Smooth muscle cell (in vitro differentiated cells): Measurements from ENCODE around the gene STK25. TPM values are rescaled to one million over a fixed set of nuclear protein-coding genes. Genes with fewer than 3 reads are reported as not detected.

ENCODE experiments used
- DNase-seq: peaks from one replicate; lab custom pipeline; 2025; ENCODE audit not compliant: unreplicated experiment; lab: John Stamatoyannopoulos, UW
- H2AFZ ChIP-seq: fragments of 200-600 bp; sonication (generic); 2 replicates; pipeline ENCODE4 v1.6.0; 2016; ENCODE audit warnings: antibody characterized with exemption, low read depth, mild to moderate bottlenecking
- H3F3A ChIP-seq: fragments of 200-600 bp; sonication (generic); 2 replicates; pipeline ENCODE4 v1.6.0; 2017; ENCODE audit warnings: antibody characterized with exemption, low read depth
- H3K27ac ChIP-seq: fragments of 200-600 bp; sonication (generic); 2 replicates; pipeline ENCODE4 v1.5.1; 2016; ENCODE audit warnings: low read depth, mild to moderate bottlenecking
- H3K27me3 ChIP-seq: fragments of 200-600 bp; sonication (generic); 2 replicates; pipeline ENCODE4 v1.6.1; 2016; ENCODE audit warnings: low read depth, mild to moderate bottlenecking
- H3K36me3 ChIP-seq: fragments of 200-600 bp; sonication (generic); 2 replicates; pipeline ENCODE4 v1.5.1; 2016; ENCODE audit warnings: low read depth
- H3K4me1 ChIP-seq: fragments of 200-600 bp; sonication (generic); 2 replicates; pipeline ENCODE4 v1.5.1; 2016; ENCODE audit warnings: low read depth
- H3K4me2 ChIP-seq: fragments of 200-600 bp; sonication (generic); 2 replicates; pipeline ENCODE4 v1.6.0; 2016; ENCODE audit warnings: mild to moderate bottlenecking
- H3K4me3 ChIP-seq: fragments of 200-600 bp; sonication (generic); 2 replicates; pipeline ENCODE4 v1.5.1; 2016; ENCODE audit warnings: mild to moderate bottlenecking
- H3K79me2 ChIP-seq: fragments of 200-600 bp; sonication (generic); 2 replicates; pipeline ENCODE4 v1.6.0; 2016; ENCODE audit warnings: low read depth, mild to moderate bottlenecking
- H3K9ac ChIP-seq: fragments of 200-600 bp; sonication (generic); 2 replicates; pipeline ENCODE4 v1.6.0; 2016; ENCODE audit warnings: low read depth
- H3K9me3 ChIP-seq: fragments of 200-600 bp; sonication (generic); replicated peaks from 2 replicates; pipeline ENCODE4 v1.5.1; 2016; ENCODE audit warnings: low read depth
- H4K20me1 ChIP-seq: fragments of 200-600 bp; sonication (generic); 2 replicates; pipeline ENCODE4 v1.6.0; 2016; ENCODE audit warnings: low read depth
- CTCF ChIP-seq: fragments of 200-600 bp; sonication (generic); IDR thresholded peaks from 2 replicates; pipeline ENCODE4 v1.5.1; 2017; ENCODE audit warnings: borderline replicate concordance, mild to moderate bottlenecking, antibody characterized with exemption; ENCODE audit not compliant: insufficient read depth, poor library complexity, severe bottlenecking
- WGBS: methylation state at CpG from one replicate; pipeline ENCODE4 v1.1.7; 2016; ENCODE audit warnings: low lambda C conversion rate; 5-methylcytosine and 5-hydroxymethylcytosine counted together
- polyA plus RNA-seq: library from polyadenylated mRNA; unstranded; fragments of >200 nt; fragmentation: Nextera tagmentation; extraction: Ambion mirVana; gene quantifications from 2 replicates; pipeline ENCODE4 v1.2.1, GENCODE V29; 2016
- total RNA-seq: library from RNA; depleted of rRNA; stranded (reverse); fragments of >200 nt; gene quantifications from 2 replicates; pipeline ENCODE4 v1.2.3, GENCODE V29; 2014

The STK25 gene
- total and polyA plus RNA-seq, 2 experiments from 2014 or later: 200 to 212 TPM

DNA sequence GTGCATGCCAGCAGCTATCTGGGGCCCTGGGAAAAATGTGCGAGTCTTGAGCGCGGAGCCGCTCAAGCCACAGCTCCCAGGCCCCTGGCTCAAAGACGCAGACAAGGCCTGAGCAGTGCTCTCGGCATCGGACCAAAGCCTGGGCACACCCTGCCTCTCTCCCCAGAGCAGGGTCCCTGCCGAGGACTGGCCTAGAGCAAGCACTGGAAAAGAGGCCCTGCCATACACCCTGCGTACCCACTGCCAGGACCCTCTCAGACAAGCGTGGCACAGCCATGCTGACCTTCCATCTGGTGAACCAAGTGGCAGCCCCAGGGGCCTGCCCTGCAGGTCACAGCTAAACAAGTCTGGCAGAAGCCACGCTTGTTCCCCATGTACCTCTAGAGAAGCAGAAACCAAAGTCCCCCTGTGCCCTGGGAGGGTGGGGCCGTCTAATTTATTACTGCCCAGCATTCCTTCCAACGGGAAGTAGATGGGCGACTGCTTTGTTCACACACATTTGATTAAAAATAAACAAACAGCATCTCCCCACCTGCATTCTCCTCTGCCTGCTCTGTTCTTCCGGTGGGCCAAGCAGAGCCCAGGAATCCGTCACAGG lies 14.0 kb downstream of the STK25 start:
- Histone ChIP-seq H3K27me3 (no peaks in the 10 kb centered on the region), H3K9me3 (no peaks in the 10 kb centered on the region), H3F3A (no peaks in the 10 kb centered on the region), H3K9ac (no peak overlapping the region), H2AFZ (no peak overlapping the region), H4K20me1 (peaks cover 22% of the 10 kb centered on the region), H3K4me1 (no peaks in the 10 kb centered on the region), H3K4me3 (no peak overlapping the region), H3K27ac (no peak overlapping the region), H3K36me3 (no peaks in the 10 kb centered on the region), H3K4me2 (no peak overlapping the region), H3K79me2 (peaks cover 1% of the 10 kb centered on the region)
- DNase-seq: no peak
- WGBS: 95% methylated on average over 16 of the region's 16 CpGs
- TF ChIP-seq CTCF: no peak

DNA sequence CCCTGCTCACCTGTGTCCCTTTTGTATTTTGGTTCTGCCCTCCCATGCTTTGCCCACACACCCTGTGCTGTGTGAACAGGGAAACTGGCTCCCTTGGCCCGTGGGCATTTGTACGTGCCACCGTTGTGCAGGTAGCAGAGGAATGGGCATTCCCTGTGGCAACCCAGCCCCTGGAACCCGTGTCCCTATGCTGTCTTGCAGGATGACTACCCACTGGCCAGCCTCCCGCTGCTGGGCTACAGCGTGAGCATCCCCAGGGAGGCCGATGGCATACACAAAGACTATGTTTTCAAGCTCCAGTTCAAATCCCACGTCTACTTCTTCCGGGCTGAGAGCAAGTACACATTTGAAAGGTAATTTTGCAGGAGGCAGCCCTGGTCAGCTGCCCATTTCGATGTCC lies 15.3 kb downstream of the STK25 start:
- H3K27me3 ChIP-seq: no peaks in the 10 kb centered on the region
- H3K9ac ChIP-seq: no peak overlapping the region
- H3K4me3 ChIP-seq: no peak overlapping the region
- H3K27ac ChIP-seq: no peak overlapping the region
- H3K36me3 ChIP-seq: no peaks in the 10 kb centered on the region
- H3K4me1 ChIP-seq: no peaks in the 10 kb centered on the region
- H4K20me1 ChIP-seq: peaks cover 9% of the 10 kb centered on the region
- 98% methylated on average over 10 of the region's 10 CpGs for WGBS
- H2AFZ ChIP-seq: no peak overlapping the region
- H3K4me2 ChIP-seq: no peak overlapping the region
- no peaks in the 10 kb centered on the region for H3K9me3 ChIP-seq
- DNase-seq: no peak
- H3K79me2 ChIP-seq: no peaks in the 10 kb centered on the region
- TF ChIP-seq CTCF: no peak
- no peaks in the 10 kb centered on the region for H3F3A ChIP-seq

GRCh38 chr2:241492174-241492565 lies 16.2 kb downstream of the STK25 start:
- Histone ChIP-seq H3K4me3 (no peak overlapping the region), H3K4me2 (no peak overlapping the region), H4K20me1 (peaks cover 3% of the 10 kb centered on the region), H2AFZ (no peak overlapping the region), H3K27me3 (no peaks in the 10 kb centered on the region), H3K9ac (no peak overlapping the region), H3K9me3 (no peaks in the 10 kb centered on the region), H3K4me1 (no peaks in the 10 kb centered on the region), H3K79me2 (no peaks in the 10 kb centered on the region), H3K36me3 (no peaks in the 10 kb centered on the region), H3F3A (no peaks in the 10 kb centered on the region), H3K27ac (no peak overlapping the region)
- DNase-seq: no peak
- no peak for TF ChIP-seq CTCF
- 98% methylated on average over 7 of the region's 7 CpGs for WGBS

DNA sequence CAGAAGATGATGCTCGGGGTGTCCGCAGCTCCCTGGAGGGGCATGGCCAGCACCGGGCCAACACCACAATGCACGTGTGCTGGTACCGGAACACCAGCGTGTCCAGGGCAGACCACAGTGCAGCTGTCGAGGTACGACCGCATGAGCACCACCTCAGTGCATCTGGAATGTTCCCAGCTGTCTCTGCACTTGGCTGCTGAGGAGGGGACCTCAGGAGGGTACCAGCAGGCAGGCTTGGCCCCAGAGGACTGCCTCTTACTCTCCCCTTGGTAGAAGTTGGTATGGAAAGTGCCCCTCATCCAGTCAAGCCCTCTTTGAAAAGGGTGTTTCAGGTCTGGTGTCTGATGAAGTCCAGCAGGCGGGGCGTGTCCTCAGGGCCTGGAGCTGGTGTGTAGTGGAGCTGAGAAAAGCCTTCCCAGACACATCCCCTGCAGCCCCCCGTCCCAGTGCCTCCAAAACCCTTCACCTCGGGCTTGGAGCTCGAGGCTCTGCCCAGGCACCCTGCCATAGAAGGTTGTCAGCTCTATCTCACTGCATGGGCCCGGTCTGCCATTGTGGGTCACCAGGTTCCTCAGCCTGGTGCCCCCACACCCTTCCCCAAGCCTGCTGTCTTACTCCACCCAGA lies 16.7 kb downstream of the STK25 start:
- no peak overlapping the region for H3K4me3 ChIP-seq
- H2AFZ ChIP-seq: no peak overlapping the region
- H3K9me3 ChIP-seq: no peaks in the 10 kb centered on the region
- H3K36me3 ChIP-seq: no peaks in the 10 kb centered on the region
- H3K79me2 ChIP-seq: no peaks in the 10 kb centered on the region
- no peak overlapping the region for H3K9ac ChIP-seq
- H3K4me1 ChIP-seq: no peaks in the 10 kb centered on the region
- DNase-seq: no peak
- WGBS: 97% methylated on average over 15 of the region's 15 CpGs
- no peaks in the 10 kb centered on the region for H3K27me3 ChIP-seq
- no peak overlapping the region for H3K4me2 ChIP-seq
- no peak overlapping the region for H3K27ac ChIP-seq
- no peak for TF ChIP-seq CTCF
- H3F3A ChIP-seq: no peaks in the 10 kb centered on the region
- no peaks in the 10 kb centered on the region for H4K20me1 ChIP-seq
